Measurements from ENCODE around the gene PANX2.

PANX2 gene

DNA sequence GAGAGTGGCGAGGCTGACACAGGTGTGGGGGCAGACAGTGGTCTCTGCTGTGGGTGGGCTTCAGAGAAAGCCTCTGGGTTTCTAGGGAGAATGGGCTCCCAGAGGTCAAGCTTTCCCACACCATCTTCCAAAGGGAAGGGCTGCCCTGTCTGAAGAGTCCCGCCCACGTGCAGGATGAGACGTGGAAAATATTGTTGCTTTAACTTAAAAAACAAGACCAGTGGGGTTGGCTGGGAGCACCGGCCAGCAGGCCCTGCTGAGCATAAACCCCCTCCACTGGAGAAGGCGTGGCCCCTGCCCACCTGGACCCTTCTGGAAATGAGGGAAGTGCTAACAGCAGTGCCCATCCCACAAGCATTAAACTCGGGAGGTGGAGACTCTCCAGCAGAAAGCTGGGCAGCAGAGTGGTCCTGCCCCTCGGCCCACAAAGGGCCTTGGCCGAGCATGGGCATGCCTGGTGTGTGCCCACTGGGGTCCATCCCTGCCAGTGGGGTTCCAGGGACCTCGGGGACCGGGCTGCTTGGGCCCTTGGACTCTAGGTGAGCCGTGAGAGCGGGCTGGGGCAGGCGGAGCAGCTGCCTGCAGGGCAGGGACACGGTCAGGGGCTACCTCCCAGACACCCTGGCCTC lies 45.6 kb downstream of the PANX2 start:
- no peak for DNase-seq (ENCODE audit: low read depth)

DNA sequence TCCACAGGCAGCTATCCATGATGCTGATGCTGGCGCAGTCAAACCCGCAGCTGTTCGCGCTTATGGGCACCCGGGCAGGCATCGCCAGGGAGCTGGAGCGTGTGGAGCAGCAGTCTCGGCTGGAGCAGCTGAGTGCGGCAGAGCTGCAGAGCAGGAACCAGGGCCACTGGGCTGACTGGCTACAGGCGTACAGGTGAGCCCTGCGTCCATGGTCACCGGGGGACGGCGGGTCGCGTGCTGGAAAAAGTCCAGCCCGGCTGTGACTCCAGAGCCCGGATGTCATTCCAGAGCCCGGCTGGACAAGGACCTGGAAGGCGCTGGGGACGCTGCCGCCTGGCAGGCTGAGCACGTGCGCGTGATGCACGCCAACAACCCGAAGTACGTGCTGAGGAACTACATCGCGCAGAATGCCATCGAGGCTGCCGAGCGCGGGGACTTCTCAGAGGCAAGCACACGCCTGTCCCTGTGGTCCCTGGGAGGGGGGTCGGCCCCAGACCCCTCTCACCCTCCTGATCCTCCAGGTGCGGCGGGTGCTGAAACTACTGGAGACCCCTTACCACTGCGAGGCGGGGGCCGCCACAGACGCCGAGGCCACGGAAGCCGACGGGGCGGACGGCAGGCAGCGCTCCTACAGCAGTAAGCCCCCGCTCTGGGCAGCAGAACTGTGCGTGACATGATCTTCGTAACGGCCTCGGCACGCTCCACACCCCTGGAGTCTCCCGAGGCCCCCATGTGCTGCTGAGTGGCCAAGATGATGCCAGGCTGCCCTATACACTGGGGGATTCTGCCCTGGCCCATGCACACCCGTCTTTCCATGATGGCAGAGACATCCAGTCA lies 46.4 kb downstream of the PANX2 start:
- DNase-seq (ENCODE audit: low read depth): no peak

DNA sequence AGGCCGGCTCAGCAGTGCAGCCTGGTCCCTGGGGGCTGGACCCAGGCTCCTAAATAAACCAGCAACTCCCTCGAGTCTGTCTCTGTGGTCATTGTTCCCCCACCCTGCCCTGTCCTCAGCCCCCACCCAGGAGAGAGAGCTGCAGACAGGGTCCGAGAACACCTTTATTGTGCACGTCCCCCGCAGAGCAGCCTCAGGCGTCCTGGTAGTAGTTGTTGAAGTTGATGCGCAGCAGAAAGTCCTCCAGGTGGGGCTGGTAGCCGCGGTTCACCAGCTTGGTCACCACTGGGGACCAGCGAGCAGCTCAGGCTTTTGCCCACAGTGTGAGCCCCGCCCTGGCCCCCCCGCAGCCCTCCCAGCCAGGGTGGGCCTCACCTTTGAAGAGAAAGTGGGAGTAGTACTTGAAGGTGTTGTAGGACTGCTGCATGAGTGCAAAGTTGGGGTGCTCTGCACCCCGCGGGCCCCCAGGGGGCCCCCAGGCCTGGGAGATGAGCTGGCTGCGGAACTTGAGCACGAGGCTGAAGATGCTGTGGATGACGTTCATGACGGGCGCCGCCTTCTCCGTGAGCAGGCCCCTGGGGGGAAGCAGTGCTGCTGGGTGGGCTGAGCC lies 47.1 kb downstream of the PANX2 start:
- no peak for DNase-seq (ENCODE audit: low read depth)

DNA sequence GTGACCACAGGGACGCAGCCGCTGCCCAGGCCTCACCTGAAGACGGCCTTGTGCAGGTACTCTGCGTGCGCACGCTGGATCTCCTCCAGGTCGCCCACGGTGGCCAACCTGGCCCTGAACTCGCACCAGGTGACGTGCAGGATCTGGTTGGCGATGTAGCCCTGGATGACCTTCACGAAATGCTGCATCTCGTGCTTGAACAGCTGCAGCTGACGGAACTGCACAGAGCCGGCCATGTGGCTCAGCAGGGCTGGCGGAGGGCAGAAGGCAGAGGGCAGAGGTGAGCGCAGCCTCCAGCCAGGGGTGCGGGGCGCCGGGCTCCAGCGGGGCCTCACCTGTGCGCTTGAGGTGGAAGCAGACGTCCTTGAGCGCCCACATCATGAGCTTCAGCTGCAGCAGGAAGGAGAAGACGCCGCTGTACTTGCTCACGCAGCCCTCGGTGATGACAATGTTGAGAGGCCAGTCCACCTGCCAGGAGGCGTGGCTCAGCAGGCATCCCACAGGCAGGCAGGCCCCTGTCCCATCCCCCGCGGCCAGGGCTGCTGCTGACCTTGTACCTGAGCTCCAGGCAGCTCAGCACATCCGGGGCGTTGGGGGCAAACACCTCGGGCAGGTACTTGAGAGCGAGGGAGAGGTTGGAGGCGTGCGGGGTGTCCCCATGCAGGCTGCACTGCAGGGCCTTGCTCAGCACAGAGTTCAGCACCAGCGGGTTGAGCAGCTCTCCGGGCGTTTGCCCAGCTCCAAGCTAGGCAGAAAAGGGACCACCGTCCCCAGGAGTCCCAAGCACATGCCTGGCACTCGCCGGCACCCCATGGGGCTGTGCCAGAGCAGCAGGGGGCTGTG lies 47.8 kb downstream of the PANX2 start:
- DNase-seq (ENCODE audit: low read depth): no peak

DNA sequence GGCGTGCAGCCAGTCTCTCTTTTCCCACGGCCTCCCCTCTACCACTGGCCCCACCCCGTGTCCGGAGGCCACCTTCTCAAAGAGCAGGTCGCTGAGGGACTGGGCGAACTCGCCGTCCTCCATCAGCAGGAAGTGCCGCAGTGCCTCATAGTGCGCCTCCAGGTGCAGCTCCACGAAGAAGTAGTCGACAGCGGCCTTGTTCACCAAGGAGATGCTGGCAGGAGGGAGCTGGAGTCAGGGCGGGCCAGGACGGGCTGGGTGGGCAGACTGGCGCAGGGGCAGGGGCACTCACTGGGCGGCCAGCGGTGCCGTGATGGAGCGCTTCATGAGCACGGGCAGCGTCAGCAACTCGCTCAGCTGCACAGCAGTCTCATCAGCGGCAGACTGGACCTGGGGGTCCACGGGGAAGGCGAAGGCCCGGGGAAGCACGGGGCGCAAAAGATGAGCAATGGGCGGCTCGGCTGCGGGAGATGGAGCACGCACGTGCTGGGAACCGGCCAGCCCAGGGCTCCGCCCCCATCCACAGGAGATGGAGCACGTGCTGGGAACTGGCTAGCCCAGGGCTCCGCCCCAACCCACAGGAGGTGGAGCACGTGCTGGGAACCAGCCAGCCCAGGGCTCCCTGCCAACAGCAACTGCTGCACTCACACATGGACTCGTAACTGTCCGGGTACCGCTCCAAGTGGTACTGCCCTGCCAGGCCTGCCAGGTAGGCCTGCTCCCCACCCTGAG lies 48.6 kb downstream of the PANX2 start:
- no peak for DNase-seq (ENCODE audit: low read depth)

DNA sequence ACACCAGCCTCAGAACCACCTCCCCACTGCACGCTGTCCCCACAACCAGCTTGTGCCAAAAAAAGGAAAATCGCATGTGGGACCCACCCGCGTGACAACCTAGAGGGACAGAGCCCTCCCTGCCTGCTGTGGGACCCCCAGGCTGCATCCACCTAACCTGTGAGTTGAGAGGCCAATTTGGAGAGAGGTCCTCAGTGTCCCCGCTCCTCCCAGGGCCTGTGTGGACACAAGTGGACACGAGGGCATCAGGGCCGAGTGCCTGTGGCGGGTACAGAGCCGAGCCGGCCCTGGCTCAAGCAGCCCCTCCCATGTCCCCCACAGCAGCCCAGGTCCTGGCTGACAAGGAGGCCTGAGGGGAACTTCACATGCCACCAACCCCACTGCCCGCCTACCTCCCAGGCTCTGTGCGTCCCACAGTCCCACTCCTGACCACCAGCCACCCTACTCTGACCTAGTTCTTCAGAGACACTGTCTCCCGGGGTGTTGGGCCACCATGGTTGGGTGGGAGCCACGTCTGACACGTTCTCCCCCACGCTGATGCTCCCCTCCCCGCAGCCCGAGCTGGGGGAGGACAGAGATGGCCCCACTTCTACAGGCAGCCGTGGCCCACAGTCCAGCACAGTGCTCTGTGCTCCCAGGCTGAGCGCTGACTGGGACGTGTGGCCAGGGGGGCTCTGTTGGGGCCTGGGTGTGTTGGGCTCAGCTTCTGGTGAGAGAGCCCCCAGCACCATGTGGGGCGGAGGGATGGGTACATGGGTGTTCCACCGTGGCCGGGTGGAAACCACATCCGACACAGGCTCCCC lies 49.5 kb downstream of the PANX2 start:
- DNase-seq (ENCODE audit: low read depth): no peak

DNA sequence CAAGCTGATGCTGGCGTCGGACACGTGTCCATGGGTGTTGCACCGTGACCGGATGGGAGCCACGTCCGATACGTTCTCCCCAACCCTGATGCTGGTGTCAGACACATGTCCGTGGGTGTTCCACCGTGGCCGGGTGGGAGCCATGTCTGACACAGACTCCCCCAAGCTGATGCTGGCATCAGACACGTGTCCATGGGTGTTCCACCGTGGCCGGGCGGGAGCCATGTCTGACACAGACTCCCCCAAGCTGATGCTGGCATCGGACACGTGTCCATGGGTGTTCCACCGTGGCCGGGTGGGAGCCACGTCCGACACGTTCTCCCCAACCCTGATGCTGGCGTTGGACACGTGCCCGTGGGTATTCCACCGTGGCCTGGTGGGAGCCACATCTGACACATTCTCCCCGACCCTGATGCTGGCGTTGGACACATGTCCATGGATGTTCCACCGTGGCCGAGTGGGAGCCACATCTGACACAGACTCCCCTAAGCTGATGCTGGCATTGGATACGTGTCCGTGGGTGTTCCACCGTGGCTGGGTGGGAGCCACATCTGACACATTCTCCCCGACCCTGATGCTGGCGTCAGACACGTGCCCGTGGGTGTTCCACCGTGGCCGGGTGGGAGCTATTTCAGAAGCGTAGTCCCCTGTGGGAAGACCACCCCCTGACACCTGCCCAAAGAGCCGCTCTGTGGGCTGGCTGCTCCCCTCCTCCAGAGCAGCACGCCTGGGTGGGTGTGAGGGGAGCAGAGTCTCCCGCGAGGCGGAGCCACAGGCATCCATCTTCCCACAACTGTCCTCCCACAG lies 50.3 kb downstream of the PANX2 start:
- DNase-seq (ENCODE audit: low read depth): no peak

DNA sequence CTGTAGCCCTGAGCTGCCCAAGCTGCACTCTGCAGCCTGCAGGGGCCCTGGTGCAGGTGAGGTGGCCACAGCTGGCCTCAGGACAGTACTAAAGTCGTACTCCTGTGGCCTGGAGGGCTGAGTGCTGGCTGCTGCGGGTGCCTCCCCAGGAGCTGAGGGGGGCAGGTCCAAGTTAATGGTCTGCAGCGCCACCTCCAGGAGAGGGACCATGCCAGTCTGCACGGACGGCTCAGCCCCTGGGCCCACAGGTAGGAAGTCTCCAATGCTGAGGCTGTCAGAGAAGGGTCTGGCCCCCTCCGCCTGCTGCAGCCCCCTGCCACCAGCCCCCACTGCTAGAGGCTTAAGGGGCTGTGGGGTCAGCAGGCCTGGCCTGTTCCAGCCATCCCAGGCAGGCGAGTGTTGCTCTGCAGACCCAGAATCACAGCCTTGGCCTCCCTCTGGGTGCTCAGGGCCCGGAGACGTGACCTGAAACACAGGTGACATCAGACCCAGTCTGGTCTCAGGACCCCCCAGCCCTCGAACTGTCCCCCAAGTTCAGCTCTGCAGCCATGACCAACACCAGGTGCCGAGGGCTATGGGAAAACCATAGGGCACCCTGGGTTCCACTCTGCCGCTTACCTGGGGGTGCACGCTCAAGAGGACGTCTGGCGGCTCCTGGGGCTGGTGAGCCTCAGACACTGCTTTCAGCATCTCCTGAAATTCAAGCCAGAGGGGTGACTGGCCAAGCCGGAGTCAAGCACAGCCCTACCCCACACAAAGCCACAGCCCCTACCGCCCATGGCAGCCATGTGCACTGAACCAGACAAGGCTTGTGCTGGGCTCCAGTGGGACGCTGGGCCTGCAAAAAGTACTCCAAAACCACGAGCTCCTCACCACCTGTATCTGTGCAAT lies 51.1 kb downstream of the PANX2 start:
- no peak for DNase-seq (ENCODE audit: low read depth)

DNA sequence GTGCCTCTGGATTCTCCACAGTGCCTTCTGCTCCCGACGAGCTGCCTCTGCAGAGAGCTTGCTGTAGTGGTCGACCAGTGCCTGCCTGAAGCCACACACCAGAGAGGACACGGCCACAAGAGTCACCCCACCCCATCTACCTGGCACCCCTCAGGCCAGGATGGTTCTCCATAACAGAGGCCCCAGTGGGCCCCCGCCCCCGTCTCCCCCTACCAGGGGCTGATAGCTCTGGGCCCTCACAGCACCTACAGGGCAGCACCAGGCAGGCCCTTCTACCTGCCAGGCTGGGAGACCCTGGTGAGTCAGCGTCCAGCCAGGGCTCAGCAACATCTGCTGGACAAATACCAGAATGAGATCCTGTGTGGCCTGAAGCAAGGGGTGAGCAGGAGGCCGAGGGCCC lies 52.0 kb downstream of the PANX2 start:
- no peak for DNase-seq (ENCODE audit: low read depth)

DNA sequence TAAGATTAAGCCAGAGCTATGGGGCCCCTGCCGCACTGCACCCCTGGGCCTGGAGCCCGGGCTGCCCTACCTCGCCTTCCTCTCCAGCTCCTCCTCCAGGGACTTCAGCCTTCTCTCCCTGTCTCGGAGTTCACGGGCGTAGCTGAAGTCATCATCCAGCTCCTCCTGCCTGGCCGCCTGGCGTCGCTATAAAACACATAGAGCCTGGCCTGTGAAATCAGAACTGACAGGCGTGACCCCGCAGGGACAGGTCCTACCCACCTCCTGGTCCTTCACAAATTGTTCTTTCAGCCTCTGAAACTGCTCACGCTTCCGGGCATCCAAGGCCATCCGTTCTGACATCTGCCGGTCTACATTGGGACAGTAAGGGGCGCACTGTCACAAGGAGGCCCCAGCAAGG lies 53.5 kb downstream of the PANX2 start:
- DNase-seq (ENCODE audit: low read depth): no peak

DNA sequence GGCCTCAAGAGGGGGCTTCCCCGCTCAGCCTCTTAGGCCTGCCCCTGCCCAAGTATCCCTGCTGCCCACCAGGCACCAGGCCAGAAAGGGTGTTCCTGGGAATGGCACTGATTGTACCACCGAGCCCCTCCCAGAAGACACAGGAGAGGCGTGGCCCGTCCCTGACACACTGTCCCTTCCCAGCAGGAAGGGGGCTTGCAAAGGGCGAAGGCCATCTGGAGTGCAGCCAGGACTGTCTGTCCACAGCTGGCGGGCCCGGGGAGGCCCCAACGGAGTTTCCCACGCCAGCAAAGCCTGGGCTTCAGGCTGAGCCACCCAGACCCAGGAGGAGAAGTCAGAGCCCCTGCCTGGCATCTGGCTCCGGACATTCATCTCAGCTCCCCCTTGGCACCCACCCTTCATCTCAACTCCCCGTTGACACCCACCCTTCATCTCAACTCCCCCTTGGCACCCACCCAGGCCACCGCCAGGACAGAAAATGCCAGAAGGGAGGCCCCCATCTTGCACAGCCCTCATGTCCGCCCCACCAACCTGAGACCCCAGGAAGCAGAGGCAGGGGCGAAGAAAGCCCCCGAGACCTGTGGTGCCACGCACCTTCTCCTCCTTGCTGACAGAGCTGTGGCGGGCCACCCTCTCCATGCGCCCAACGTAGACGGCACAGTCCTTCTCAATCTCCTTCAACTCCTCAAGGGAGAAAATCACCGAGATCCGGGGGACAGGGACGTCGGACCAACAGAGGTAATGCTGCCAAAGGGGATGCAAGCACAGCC lies 54.9 kb downstream of the PANX2 start:
- DNase-seq (ENCODE audit: low read depth): no peak

DNA sequence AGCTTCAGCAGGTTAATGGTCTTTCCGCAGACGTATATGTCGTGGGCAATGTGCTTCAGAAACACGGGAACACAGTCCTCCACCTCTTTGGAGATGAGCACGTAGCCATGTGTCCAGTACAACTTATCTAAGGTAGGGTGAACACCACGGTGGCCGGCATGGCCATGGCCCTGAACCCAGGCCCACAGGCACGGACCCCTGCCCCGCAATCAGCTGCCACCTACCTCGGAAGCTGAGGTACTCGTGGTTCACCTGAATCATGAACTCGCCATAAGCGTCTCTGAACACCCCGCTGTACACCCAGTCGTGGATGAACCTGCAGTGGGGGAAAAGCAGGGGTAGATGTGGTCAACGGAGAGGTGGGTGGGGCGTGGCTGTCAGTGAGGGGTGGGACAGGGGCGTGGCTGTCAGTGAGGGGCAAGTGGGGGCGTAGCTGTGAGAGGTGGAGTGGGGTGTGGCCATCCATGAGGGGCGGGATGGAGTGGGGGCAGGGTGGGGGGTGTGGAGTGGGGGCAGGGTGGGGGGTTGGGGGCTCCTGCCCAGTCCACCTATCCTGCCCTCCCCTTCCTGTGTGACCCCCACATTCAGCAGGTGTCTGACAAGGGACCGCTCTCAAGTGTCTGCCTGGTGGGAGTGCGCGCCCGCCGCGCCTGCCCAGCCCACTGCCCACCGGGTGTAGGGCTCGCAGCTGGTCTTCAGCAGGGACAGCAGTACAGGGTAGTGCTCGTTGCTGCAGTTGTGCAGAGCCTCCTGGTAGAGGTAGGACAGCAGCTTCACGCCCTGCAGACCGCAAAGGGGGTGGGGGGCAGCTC lies 55.7 kb downstream of the PANX2 start:
- DNase-seq (ENCODE audit: low read depth): no peak

DNA sequence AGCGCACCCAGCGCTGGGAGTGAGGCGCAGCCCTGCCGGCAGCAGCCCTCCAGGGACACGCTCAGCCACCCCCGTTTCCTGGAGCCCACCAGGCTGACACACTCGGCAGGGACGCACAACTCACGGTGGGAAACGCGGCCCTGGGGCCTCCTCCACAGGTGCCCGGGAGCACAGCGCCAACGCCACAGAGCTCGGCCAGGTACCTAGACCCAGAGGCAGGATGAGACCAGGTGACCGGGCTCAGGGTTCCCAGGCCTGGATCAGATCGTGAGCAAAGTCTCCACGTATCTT lies 56.3 kb downstream of the PANX2 start:
- DNase-seq (ENCODE audit: low read depth): no peak

DNA sequence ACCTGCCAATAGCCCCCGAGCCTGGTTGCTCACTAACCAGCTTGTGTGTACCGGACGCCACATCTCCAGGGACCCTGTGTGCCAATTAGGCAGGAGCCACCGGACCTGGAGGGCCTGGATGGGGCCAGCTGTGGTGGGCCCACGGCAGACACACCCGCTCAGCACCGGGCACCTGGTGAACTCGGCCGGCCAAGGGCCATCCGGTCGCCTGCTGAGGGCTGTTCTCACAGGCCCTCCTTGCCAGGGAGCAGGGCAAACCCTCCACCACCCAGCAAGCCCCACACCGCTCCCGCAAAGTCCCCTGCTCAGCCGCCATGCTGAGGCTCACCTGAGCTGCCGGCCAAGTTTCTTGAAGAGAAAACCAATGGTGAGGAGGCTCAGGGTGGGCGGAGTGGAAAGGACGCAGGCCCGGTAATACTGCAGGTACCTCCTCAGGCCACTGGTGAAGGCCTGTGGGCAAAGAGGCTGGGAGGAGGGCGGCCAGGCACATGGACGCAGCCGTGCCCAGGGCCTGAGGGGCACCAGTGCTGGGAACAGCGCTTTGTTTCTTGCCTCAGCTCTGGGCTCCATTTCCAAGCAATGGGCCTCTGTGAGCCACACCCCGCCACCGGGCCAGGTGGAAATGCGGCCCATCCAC lies 57.2 kb downstream of the PANX2 start:
- no peak for DNase-seq (ENCODE audit: low read depth)

DNA sequence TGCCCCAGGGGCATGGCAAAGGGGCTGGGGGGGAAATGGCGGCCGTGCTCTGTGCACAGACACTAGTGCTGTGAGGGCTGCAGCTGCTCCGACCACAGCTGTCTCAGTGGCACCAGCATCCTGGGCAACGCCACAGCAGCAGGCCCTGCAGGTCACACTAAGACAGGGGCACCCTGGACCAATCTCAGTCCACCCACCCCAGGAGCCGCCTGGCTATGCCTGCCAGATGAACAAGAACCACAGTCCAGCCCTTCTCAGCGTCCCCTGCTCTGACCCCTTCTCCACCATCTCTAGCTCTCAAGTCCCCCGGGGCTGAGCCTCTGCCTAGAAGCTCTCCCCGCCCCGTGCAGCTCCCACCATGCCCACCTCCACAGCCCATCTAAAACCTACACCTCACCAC lies 57.8 kb downstream of the PANX2 start:
- DNase-seq (ENCODE audit: low read depth): no peak

DNA sequence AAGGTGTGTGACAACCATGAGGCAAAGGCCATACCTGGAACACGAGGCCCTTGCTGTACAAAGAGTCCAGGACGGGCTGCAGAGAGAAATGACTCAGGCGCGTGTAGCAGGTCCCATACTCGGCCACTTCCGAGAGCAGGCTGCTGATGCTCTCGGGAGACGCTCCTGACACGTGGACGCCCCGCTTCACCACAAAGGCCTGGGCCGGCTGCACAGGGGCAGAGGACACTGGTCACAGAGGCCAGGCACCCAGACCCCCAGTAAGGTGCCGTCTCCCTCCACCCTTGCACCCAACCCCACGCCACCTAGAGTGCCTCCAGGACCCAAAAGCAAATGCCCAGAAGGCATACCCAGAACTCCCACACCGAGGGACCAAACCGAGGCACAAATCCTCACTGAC lies 58.8 kb downstream of the PANX2 start:
- DNase-seq (ENCODE audit: low read depth): no peak
